HG03095 (cell line): ENCODE results near the gene IL20RA.
"Not testable (repeated sequence)": the region's sequence is repeated elsewhere in the genome, so short reads cannot be mapped to it uniquely, and the experiment has no call there.

Source experiments
- ATAC-seq: cut with Tn5 transposase; IDR thresholded peaks from one replicate; pipeline ENCODE4 v1.9.1; 2021; ENCODE audit warnings: moderate library complexity; ENCODE audit not compliant: unreplicated experiment

The IL20RA gene, protein sequence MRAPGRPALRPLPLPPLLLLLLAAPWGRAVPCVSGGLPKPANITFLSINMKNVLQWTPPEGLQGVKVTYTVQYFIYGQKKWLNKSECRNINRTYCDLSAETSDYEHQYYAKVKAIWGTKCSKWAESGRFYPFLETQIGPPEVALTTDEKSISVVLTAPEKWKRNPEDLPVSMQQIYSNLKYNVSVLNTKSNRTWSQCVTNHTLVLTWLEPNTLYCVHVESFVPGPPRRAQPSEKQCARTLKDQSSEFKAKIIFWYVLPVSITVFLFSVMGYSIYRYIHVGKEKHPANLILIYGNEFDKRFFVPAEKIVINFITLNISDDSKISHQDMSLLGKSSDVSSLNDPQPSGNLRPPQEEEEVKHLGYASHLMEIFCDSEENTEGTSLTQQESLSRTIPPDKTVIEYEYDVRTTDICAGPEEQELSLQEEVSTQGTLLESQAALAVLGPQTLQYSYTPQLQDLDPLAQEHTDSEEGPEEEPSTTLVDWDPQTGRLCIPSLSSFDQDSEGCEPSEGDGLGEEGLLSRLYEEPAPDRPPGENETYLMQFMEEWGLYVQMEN

DNA sequence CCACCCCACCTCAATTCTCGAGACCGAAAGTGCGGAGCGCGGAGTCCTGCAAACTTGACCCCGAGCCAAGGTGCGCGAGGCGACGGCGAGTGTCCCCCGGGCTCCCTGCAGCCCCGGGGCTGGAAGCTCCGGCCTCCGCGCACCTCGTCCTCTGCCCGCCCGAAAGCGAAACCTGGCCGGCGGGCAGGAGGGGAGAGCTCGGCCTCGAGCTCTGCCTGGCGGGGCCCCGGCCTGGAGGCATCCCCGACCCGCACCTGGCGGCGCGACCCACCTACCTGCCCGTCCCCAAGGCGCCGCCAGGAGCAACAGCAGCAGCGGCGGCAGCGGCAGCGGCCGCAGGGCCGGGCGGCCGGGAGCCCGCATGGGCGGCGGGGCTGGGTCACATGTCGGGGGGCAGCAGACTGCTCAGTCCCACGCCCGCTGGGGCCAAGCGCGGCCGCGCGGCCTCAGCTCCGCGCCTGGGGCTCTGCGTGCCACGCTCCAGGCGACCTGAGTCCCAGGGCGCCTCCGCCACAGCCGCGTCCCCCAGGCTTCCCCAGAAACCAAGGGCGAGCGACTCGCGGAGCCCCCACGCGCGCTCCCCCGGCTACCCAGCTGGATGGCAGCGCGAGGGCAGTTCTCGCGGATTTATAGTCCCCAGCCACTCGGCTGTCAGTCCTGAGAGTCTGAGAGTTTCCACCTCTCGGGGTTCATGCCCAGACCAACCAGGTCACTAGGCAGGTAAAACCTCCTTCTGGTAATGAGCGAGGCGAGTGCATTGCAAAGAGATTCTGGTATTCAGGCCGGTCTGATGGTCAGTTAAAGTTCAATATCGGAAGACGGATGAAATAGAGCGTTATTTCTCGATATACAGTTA, at the start of gene IL20RA:
Gene IL20RA (minus strand): TSS at position 600 of the 856 bp plus-strand sequence. CDS start 237 bp downstream, at position 363.
- ATAC-seq: no peak

DNA sequence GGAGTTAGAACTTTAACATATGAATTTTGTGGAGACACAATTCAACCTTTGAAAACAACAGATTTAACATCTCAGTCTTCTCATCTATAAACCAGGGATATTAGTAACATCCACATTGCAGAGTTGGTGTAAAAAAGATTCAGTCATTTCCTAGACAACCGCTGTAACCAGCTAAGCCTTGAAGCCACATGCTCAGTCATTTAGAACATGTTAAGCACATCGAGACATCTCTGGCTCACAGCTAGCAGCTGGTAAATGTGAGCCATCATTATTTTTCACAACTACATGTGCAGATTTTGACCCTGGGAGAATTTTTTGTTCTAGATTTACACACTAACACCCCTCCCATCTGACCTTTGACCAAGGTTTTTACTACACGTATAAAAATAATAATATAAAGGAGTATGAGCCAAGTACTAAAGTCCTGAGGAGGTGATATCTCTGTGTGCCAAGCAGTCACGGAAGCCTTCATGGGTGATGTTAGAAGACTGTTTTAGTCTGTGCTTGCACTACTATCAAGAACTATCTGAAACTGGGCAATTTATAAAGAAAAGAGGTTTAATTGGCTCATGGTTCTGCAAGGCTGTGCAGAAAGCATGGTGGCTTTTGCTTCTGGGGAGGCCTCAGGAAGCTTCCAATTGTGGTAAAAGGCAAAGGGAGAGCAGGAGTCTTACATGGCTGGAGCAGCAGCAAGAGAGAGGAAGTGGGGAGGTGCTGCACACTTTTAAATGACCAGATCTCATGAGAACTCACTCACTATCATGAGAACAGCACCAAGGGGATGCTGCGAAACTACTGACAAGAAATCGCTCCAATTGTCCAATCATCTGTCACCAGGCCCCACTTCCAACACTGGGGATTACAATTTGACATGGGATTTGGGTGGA, 48.7 kb upstream of the IL20RA start:
- no peak for ATAC-seq

DNA sequence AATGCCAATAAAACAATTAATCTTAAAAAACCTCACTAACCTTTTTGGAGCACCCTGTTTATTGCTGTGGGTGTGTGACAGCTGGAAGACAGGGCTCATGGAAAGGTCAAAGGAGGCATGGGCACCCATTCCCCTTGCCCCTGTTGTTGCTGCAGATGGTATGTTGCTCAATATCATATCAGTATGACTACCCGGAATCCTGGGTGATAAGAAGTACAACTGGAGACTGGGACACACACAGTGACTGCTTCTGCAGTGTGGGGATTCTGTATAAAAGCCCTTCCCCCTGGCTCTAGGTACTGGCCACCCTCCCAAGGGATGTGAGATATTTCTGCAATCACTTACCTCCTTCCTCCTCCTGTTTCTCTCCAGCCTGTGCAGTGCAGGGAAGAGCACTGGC, 47.3 kb upstream of the IL20RA start:
- no peak for ATAC-seq

DNA sequence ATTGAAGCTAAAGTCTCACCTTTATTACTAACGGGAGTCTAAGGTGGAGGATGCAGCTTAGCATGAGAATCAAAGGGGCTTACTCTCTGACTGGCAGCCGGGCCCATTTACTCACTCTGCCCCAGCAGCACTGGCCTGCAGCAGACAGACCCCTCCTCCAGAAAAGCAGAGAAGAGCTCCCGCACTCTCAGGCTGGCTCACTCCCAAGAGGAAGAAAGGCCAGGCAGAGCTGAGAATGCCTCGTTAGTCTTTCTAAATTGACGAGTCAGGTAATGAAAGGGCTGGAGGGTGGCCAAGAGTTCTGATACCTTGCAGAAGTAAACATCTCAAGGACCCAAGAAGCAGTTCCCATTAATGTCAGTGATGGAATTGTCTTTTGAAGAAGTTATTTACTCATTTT, 44.5 kb upstream of the IL20RA start:
- ATAC-seq: no peak

DNA sequence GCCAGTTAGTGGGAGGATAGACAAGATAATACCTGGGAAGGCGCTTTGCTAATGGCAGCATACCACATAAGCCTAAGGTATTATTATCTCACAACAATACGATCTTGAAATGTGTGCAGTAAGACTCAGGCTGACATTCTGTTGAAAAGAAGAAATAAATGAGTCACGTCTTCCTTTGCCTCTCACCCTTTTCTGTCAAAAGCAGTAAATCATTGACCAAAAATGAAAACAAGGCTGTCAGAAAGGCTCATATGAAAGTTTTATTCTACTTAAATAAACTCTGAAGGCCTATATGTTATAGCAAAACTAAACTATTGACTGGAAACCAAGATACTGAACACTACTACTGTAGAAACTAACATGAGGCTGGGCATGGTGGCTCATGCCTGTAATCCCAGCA, 43.1 kb upstream of the IL20RA start:
- no peak for ATAC-seq

DNA sequence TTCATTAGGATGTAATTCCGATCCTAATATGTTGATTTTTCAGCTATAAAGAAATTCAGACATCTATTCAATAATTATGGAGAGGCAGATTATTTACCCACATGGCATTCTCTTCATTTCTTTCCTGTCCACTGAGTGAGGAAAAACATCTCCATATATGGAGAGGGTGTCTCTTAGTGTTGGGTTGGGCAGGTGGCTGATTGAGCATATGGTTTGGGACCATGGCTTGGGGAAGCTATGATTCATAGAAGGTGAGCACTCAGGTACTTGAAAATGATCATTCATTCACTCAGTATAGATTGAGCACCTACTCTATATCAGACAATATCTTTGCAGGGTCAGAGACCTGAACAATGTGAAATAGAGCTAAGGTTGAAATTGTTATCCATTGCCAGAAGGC, 41.3 kb upstream of the IL20RA start:
- ATAC-seq: no peak

DNA sequence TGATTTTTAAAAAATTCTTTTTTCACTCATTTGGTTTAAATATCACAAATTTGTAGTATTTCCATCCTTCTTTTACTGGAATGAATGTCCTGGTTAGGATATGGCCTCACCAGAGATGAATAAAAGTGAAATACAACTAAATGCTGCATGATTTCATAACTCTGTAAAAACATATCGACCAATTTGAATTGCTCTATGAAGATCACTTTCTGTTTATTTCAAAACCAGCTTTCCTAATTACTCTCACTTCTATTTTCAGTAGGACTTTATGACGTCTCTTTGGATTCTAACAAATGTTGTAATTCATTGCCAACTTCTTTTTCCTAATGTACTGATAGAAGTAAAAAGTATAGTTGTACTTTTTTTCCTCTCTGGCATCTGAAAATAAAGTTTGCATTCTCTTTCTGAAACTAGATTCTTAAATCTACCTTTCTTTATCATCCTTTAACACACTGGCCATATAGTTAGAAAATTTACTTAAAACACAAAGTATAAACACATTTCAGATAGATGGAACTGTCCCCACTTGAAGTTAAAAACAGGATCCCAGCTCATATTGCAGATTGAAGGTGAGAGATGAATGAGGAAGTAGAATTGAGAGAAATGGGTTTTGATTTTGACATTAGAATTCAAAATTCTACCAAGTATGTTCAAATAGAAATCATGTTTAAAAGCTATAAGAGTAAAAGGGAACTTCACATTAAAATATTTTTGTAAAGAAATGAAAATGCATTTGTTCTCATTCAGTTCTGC, 40.3 kb upstream of the IL20RA start:
- no peak for ATAC-seq

DNA sequence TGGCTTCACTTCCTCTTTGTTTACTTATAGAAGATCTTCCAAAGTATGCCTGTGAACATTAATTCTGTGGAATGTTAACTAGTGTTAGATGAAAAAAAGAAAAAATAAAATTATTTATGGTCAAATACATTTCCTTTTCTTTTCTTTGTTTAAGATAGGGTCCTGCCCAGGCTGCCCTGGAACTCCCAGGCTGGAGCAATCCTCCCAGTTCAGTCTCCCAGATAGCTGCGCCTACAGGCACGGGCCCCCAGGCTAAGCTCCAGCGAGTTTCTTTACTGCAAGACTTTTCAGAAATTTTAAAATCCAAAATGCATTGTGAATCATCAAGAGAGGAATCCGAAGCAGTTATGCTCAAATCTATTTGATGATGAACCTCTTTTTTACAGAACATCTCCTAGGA, 39.3 kb upstream of the IL20RA start:
- no peak for ATAC-seq

DNA sequence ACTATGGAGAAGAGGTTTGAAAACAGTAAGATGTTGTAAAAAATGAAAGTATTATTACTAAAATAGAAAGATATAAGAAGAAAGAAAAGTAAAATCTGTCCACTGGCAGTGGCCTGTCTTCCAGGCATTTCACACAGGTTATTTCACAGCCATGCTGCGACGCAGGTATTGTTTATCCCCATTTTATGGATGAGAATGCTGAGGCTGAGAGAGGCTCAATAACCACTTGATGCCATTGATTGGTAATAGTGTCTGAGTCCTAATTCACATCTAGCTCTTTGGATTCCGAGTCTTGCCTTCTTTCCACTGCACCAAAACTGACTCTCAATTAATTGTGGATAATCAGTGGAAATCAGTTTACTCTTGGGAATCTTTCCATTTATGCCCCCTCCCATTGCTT, 37.2 kb upstream of the IL20RA start:
- no peak for ATAC-seq

DNA sequence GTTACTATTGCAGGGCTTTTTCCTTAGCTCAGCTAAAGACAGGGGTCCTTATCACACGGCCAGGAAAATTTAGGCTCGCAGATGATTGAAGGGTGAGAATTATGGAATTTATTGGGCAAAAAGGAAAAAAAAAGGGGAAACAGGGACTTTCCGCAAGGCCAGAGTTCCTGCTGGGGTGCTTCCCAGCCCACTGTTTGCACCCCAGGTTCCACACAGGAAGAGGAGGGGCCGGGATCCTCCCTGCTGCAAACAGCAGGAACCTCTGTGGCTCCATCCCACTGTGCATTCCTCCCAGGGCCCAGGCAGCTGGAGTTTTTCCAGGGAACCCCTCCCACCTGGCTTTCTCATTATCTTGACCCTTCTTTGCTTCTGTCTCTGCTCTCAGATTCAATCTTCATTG, 35.9 kb upstream of the IL20RA start:
- ATAC-seq: no peak

DNA sequence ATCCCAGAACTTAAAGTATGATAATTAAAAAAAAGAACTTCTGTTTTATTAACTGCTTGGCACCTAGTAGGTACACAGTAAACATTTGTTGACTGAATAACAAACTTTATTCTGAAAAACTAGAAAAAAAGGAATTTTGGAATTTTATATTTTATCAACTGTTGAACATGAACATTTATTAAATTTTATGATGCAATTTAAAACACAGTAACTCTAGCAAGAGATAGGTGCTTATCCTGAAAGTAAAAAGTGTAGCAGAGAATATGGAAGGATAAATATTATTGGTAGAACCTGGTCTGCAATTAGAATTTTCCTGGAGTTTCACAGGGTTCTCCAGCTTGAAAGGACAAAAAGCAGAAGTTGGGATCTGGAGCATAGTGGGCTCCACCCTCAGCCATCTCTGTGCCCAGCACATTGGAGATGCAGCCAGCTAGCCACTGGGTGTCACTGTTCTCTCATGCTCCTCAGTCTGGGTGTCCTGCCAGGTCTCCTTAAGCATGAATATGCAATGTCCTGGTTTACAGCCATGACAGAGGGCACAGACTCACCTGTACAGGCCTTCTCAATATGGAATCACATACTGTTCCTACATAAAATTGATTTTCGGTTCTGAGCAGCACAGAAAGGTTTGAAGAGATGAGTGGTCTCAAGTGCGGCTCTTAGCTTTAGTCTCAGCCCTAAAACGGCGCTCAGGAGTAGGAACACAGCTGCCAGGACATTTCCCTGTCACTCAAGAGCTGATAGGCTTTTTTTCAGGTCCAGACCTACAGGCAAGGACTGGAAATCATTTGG, 31.7 kb upstream of the IL20RA start:
- ATAC-seq: peak; percentile 98

DNA sequence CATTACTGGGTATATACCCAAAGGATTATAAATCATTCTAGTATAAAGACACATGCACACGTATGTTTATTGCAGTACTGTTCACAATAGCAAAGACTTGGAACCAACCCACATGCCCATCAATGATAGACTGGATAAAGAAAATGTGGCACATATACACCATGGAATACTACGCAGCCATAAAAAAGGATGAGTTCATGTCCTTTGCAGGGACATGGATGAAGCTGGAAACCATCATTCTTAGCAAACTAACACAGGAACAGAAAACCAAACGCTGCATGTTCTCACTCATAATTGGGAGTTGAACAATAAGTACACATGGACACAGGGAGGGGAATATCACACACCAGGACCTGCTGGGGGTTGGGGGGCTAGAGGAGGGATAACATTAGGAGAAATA, 31.0 kb upstream of the IL20RA start:
- ATAC-seq: not testable (repeated sequence)

DNA sequence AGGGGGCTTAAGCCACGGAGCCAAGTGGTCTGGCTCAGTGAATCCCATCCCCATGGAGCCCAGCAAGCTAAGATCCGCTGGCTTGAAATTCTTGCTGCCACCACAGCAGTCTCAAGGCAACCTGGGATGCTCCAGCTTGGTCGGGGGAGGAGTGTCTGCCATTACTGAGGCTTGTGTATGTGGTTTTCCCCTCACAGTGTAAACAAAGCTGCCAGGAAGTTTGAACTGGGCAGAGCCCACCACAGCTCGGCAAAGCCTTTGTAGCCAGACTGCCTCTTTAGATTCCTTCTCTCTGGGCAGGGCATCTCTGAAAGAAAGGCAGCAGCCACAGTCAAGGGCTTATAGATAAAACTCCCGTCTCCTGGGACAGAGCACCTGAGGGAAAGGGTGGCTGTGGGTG, 25.5 kb upstream of the IL20RA start:
- ATAC-seq: no peak

DNA sequence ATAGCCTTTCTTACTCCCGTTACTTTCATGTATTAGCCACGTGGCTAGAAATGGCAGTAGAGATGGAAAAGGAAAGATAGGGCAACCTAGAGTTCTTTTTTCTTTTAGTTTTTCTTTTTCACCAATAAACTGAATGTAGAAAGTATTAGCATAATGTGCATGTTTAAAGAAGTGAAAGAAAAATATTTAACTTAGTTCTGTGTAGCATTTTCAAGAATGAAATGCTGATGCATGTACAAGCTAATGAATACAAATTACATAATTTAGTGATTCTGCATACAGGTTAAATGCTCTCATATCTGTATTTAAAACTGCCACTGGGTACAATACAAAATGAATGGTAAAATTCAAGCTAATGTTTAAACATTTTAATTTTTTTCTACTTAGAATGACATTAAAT, 22.6 kb upstream of the IL20RA start:
- ATAC-seq: no peak

DNA sequence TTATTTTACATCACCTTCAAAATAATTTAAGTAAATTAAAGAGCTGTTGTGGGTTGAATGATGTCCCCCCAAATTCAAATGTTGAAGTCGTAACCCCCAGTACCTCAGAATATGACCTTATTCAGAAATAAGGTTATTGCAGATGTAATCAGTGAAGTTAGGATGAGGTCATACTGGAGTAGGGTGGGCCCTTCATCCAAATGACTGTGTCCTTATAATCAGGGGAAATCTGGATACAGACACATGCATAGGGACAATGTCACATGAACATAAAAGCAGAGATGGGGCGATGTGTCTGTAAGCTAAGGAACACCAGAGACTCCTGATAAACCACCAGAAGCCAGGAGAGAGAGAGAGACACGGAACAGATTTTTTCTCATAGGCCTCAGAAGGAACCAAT, 13.3 kb upstream of the IL20RA start:
- ATAC-seq: no peak

DNA sequence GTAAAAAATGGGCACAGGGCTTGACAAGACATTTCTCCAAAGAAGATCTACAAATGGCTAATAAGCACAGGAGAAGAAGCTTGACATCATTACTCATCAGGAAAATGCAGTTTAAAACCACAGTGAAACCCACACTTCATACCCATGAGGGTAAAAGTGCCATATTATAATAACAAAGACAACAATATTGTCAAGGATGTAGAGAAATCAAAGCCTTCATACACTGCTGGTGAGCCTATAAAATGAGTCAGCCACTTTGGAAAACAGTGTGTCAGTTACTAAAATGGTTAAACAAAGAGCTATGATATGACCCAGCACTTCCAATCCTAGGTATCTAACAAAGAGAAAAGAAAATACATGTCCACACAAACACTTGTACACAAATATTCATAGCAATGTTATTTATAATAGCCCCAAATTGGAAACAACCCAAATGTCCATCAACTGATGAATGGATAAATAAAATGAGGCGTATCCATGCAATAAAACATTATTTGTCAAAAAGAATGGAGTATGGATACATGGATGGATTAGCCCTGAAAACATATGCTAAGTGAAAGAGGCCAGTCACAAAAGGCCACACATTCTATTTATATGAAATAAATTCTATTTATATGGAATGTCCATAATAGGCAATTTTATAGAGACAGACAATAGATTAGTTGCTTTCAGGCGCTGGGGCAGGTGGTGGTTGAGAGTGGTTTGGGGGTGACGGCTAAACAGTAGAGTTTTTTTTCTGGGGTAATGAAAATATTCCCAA, 11.5 kb upstream of the IL20RA start:
- no peak for ATAC-seq

DNA sequence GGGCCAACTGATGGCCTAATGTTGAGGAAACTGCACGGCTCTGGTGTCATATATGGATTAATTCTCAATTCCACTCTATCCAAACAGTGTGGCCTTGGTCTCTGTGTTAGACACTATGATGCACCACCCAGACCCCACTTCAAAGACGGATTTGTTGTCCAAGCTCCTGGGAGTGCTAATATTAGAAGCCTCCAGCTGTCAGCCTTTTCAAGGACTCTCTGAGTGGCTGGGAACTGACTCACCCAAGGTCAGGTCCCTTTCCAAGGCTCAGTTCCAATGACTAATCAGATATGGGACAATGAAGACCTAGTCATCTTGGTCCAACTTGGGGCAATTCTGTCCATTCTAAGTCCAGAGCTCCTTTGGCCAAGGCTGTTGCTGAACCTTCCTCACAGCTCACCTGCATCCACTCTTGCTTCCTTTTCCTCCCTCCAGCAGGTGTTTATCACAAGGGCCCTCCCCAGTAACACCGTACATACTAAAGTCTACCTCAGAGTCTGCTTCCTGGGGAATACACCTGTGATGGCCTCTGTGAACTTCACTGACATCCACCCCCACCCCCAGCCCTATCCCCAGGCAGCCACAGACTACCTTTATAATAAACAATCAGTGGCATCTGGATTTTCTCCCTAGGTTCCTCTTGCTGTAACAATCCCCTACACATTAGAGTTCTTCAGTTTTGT, 7.2 kb upstream of the IL20RA start:
- no peak for ATAC-seq

DNA sequence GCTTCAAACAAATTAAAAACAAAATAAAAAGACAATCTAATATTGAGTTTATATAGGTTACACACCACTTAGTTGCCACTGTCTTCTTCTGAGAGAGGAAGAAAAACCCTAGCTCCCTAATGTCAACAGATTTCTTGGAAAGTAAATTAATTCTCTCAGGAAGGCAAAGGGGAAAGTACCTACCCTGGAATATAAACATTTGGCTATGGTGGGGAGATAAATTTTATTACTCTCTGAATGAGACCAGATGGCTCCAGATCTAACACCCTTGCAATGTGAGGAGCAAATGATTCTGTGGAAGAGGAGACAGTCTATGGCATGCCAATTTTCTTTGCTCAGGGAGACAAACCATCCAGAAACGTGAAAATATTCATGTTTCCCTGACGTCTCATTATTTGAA, 4.3 kb upstream of the IL20RA start:
- no peak for ATAC-seq
